ENCODE data around the gene TCF3.
A peak's percentile ranks its signal among the peaks of the same experiment; 100 is the strongest.
"Not testable (repeated sequence)": the region's sequence is repeated elsewhere in the genome, so short reads cannot be mapped to it uniquely, and the experiment has no call there.

Gene TCF3

GRCh38 chr19:1672769-1673644, 20.6 kb upstream of the TCF3 start:
- no peak for DNase-seq (ENCODE audit: low read depth)

DNA sequence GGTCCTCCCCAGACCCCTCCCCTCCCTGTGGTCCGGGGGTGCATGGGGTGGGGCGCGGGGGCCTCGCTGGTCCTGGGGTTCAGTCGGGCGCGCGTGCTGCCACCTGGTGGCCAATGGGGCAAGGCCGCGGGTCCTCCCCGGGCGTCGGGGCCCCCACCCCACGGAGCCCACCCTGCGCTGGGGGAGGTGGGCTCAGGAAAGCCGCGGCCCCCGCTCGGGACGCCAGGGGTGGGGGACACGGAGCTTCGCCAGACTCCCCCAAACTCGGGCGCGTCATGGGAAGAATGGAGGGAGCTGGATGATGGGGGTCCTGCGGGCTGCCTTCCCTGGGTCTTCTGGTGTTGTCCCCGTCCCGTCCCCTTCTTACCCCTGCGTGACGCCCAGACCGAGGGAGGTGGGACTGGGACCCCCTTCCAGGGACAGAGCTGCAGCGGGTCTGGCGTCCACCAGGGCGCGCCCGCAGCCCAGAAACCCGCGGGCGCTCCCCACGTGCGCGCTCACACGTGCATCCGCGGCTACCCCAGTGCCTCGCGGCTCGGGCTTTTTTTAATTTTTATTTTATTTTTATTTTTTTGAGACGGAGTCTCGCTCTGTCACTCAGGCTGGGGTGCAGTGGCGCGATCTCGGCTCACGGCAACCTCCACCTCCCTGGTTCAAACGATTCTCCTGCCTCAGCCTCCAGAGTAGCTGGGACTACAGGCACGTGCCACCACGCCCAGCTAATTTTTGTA, 19.8 kb upstream of the TCF3 start:
- peak; percentile 40 for DNase-seq (ENCODE audit: low read depth)

DNA sequence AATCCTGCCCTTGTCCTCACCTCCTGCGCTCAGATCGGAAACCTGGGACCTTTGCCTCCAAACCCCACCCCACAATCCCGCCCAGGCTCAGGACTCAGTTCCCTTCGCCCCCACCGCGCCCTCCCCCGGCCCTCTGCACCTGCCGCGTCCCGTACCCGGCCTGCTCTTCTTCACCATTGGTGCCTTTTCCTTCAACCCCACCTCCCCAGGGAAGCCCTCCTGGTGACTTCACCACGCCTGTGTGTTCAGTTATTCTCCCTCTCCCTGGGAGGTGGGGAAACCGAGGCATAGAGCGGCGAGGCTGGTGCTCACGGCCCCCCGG, 19.3 kb upstream of the TCF3 start:
- no peak for DNase-seq (ENCODE audit: low read depth)

DNA sequence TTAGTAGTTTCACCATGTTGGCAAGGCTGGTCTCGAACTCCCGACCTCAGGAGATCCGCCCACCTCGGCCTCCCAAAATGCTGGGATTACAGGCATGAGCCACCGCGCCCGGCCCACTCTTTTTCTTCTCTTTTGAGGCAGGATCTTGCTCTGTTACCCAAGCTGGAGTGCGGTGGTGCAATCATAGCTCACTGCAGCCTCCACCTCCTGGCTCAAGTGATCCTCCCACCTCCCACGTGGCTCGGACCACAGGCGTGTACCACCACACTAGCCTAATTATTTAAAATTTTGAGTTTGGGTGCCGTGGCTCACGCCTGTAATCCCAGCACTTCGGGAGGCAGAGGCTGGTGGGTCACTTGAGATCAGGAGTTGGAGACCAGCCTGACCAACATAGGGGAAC, 18.3 kb upstream of the TCF3 start:
- DNase-seq (ENCODE audit: low read depth), result not testable (repeated sequence)

DNA sequence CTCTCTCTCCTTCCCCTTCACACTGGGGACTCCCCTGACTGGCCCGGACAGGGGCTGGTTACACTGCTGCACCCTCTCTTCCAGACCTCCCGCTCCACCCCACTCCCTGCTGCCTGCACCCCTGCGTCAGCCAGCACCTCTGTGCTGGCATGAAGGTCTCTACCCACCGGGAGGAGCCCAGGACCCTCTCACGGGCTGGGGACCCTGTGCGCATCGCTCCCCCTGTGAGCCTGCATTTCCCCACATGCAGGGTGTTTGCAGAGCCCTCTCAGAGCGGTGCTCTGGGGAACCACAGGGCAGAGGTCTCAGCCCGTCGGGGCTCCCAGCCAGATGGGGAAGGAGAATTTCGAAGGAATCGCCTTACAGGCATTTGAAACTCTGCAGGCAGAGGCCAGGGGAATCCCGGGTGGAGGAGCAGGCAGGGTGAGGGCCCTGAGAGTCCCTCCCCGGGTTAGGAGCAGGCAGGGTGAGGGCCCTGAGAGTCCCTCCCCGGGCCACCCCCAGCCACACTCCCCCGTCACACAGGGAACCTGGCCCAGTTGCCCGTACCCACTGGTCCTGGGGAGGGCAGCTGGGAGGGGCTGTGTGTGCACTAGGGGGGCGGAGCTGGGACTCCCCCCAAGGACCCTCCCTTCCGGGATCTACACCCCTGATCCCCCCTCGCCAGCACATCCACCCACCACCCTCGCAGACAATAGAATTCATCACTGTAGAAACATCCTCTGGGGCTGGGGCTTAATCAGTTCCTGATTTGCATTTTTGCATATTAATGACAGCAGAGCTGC, 16.3 kb upstream of the TCF3 start:
- DNase-seq (ENCODE audit: low read depth), result no peak

DNA sequence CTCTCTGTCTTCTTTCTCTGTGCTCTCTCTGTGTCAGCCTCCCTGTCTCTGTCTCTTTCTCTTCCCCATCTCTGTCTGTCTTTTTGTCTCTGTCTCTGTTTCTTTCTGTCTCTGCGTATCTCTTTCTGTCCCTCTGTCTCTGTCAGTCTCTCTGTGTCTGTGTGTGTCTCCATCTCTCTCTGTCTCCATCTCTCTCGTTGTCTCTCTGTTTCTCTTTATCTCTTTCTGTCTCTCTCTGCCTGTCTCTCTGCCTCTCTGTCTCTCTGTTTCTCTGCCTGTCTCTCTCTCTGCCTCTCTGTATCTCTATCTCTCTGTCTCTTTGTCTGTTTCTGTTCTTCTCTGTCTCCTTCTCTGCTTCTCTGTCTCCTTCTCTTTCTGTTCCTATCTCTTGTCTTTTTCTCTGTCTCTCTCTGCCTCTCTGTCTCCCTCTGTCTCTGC, 15.7 kb upstream of the TCF3 start:
- no peak for DNase-seq (ENCODE audit: low read depth)

GRCh38 chr19:1665565-1666047, 13.2 kb upstream of the TCF3 start:
- no peak for DNase-seq (ENCODE audit: low read depth)

DNA sequence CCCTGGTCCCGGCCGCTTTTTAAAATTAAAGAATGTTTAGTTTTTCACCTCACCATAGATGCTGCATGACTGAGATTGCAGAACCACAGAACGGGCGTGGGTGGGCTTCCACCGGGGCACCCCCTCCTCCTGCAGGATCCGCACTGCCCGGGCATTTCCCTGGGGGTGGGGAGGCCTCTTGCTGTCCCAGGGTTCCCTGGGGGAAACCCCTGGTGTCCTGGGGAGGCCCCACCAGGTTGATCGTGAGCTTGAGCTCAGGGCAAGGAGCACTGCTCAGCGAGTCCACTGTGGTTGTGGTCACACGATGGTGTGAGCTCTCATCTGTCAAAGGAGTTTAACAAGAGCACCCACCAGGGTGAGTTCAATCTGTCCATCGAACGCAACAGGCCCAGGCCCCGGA, 11.4 kb upstream of the TCF3 start:
- DNase-seq (ENCODE audit: low read depth), result no peak

GRCh38 chr19:1663227-1663626, 10.8 kb upstream of the TCF3 start:
- not testable (repeated sequence) for DNase-seq (ENCODE audit: low read depth)

DNA sequence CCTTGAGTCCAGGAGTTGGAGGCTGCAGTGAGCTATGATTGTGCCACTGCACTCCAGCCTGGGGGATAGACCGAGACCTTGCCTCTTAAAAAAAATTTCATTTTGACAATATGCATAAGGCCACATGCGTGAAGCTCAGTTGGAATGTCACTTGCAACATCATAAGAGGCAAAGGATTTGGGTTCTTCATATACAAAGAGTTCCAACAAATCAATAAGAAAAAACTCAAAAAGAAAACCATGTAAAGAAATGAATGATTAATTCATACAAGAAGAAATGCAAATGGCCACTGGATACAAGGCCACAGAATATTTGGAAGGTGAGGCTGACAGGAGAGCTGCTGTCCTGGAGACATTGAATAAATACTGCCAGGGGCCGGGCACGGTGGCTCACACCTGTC, 9.6 kb upstream of the TCF3 start:
- no peak for DNase-seq (ENCODE audit: low read depth)

- no peak for DNase-seq (ENCODE audit: low read depth)
These were observed 6.6 kb upstream of the TCF3 start for GRCh38 chr19:1659084-1659427.

DNA sequence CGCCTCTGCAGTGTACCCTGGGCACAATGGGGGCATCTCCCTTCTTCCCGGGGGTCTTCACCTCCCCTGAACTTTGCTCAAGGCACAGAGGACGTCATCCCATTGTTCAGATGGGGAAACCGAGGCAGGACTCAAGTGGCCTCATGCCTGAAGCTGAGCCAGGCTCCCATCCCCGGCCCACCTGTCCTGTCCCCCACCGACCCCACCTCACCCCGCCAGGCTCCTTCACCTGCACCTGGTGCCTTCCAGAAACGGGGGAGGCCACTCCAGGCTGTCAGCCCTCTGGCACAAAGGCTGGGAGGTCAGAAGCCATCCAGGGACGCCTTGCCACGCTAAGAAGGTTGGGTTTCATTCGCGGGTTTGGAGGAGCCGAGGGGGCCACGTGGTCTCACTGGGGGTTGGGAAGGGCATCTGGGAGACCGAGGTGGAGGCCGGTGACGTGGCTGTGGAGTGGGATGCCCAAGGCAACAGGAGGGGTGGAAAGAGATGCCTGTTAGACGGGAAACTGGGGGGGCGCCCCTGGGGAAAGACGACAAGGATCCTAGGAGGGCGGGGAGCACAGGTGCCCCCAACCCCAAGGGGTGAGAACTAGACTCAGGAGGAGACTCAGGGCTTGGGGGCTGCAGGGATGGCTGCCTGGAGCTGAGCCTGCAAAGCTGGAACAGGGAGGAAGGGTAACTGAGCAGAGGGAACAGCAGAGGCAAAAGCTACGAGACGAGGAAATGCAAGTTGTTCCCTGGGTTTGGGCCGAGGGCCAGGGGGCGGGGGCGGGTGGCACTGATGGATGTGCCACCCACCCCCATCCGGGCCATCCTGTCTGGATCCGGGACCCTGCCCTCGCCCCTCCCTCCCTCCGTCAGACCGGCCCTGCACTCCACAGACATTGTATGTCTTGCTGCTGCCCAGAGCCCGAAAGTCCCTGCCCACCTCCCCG, 6.0 kb upstream of the TCF3 start:
- DNase-seq (ENCODE audit: low read depth), result no peak

- DNase-seq (ENCODE audit: low read depth), result no peak
These were observed 5.3 kb upstream of the TCF3 start for GRCh38 chr19:1657746-1658145.

DNA sequence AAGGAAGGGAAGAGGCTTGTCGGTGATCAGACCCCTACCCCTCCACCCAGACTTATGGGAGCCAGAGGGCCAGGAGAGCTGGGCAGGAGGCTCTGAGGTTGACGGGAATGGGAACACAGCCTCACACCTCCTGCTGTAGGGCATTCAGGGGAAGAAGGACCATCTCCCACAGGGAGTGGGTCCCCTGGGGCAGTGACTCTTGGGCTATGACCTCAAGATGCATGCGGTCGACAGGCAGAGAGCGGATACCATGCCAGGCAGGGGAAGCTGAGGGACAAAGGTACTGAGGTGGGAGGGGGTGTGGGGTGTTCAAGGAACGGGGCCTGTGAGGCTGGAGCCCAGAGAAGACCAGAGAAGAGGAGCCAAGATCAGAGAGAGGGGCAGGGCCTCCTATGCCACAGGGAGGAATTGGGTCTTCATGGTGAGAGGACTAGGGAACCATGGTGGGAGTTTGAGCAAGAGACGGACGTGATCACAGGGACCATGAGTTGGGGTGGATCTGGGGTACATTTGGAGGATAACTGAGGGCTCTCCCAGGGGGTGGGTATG, 4.6 kb upstream of the TCF3 start:
- no peak for DNase-seq (ENCODE audit: low read depth)

- no peak for DNase-seq (ENCODE audit: low read depth)
These were observed 3.7 kb upstream of the TCF3 start for GRCh38 chr19:1655987-1656608.

DNA sequence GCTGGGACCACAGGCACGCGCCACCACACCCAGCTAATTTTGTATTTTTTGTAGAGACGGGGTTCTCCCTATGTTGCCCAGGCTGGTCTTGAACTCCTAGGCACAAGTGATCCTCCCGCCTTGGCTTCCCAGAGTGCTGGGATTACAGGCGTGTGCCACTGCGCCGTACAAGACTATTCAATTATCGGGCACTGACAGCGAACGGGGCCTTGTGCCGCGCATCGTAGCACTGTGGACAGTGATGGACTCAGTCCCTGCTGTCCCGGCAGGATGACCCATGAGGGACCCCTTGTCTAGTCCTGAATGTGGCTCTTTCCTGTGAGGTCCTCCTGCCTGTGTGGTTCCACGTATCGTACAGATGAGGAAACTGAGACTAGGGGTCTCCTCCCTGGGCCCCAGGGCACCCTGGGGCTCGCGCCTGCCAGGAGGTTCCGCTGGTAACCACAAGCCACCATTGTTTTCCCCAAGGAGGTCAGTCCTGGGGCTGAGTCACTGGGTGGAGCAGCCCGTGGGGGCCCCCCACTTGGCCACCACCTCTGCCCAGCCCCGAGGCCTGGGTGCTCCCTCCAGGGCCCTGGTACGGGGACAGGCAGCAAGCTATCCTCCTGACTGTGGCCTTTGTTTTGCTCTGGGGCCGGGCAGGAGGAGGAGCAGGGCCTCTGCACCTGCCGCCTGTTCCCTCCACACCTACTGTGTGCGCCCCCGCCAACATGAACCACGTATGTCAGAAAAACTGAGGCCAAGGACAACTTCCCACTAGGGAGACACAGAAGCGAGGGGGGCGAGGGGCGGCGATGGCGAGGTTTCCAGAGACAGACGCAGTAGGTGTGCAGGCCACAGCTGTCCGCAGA, 2.9 kb upstream of the TCF3 start:
- DNase-seq (ENCODE audit: low read depth), result no peak

DNA sequence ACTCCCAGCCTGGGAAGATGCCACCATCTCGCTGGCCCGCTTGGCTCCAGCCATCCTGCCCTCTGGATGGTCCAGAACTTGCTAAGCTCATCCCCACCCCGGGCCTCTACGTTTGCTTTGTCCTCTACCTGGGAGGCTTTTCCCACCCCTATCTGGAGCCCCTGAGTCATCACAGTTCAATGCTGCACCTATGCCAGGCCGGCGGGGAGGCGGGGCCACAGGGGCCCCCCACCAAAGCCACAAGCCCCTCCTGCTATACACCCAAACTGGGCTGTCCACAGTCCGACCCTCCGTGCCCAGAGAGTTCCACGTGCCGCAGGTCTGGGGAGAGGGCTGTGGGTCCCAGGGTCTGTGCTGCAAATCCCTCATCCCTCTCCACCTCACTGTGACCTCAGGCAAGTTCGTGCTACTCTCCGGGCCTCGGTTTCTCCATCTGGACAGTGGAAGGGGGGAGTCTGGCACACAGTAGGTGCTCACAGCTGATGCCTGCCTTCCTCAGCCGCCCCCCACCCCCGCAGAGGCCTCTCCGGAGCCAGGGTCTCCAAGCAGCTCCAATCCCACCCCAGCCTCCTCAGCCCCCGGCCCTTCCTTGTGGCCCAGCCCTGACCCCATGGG, 1.9 kb upstream of the TCF3 start:
- DNase-seq (ENCODE audit: low read depth), result no peak

GRCh38 chr19:1653300-1653628, 849 bp upstream of the TCF3 start:
- DNase-seq (ENCODE audit: low read depth), result no peak

GRCh38 chr19:1651568-1652291, 685 bp downstream of the TCF3 start:
- peak; percentile 30 for DNase-seq (ENCODE audit: low read depth)

All from activated T-helper 1 cell treated with Interleukin-2 at 50 U/mL for 16 hours (primary cell).